Type B pancreatic cell (in vitro differentiated cells): ENCODE results near the gene CBFA2T3. TPM values are rescaled to one million over a fixed set of nuclear protein-coding genes. Genes with fewer than 3 reads are reported as not detected.

Source experiments
- DNase-seq: peaks from one replicate; pipeline ENCODE4 v3.0.0; 2021; ENCODE audit warnings: mixed read lengths; ENCODE audit not compliant: unreplicated experiment; ENCODE audit errors: extremely low spot score
- H3K27ac Mint-ChIP-seq: 2 replicates; pipeline ENCODE4 v1.8.0; 2021; ENCODE audit warnings: mild to moderate bottlenecking, mixed read lengths
- H3K27me3 Mint-ChIP-seq: 2 replicates; pipeline ENCODE4 v1.8.0; 2021; ENCODE audit warnings: mixed read lengths
- H3K36me3 Mint-ChIP-seq: 2 replicates; pipeline ENCODE4 v1.8.0; 2021; ENCODE audit warnings: mixed read lengths
- H3K4me1 Mint-ChIP-seq: one replicate; pipeline ENCODE4 v1.8.0; 2021; ENCODE audit warnings: mixed read lengths; ENCODE audit not compliant: unreplicated experiment
- H3K4me3 Mint-ChIP-seq: 2 replicates; pipeline ENCODE4 v1.8.0; 2021; ENCODE audit warnings: mild to moderate bottlenecking, mixed read lengths
- H3K9me3 Mint-ChIP-seq: 2 replicates; pipeline ENCODE4 v1.8.0; 2021; ENCODE audit warnings: mixed read lengths
- total RNA-seq: library from RNA; stranded (reverse); gene quantifications from 2 replicates; pipeline ENCODE4 v1.2.1, GENCODE V29; 2021; ENCODE audit warnings: low replicate concordance
- TF ChIP-seq, protein P1 (sequence below): fragments of 200-600 bp; sonication (generic); conservative IDR thresholded peaks from 2 replicates; pipeline ENCODE4 v1.5.0; 2021; ENCODE audit warnings: antibody characterized with exemption, mild to moderate bottlenecking

Gene CBFA2T3
- total RNA-seq, 1 donor from 2014 or later = 8.9 TPM

DNA sequence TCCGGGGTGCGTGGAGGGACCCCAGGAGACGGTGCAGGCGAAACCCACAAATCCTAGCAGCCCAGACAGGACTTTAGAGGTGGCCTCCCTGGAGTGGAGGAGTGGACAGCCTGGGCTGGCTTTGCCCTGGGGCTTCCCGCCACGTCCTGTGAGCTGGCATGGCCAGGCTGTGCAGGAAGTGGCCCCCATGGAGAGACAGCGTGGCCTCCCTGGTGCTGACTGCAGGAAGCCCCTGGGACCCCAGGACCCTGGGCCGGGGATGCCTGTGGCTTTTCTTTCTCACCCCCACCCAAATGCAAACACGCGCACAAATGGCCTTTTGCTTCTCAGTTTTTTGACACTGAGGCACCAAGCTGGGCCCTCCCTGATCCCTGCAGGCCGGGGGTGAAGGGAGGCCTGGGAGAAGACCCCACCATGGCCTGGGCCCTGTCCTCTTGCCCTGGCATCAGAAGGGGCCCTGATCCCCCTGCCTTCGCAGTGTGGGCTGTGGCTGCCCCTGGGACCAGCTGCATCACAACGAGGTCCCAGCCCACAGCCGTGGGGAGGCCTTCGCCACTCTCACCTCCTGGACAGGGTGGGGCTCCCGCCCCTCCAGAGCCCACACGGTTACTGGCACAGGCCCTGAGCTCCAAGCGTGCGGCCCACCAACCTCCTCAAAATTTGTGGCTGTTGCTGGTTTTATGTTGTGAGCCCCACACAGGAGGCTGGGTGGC, 58.9 kb downstream of the CBFA2T3 start:
- TF ChIP-seq, protein P1, sequence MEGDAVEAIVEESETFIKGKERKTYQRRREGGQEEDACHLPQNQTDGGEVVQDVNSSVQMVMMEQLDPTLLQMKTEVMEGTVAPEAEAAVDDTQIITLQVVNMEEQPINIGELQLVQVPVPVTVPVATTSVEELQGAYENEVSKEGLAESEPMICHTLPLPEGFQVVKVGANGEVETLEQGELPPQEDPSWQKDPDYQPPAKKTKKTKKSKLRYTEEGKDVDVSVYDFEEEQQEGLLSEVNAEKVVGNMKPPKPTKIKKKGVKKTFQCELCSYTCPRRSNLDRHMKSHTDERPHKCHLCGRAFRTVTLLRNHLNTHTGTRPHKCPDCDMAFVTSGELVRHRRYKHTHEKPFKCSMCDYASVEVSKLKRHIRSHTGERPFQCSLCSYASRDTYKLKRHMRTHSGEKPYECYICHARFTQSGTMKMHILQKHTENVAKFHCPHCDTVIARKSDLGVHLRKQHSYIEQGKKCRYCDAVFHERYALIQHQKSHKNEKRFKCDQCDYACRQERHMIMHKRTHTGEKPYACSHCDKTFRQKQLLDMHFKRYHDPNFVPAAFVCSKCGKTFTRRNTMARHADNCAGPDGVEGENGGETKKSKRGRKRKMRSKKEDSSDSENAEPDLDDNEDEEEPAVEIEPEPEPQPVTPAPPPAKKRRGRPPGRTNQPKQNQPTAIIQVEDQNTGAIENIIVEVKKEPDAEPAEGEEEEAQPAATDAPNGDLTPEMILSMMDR = no peak
- Mint-ChIP-seq H3K27ac (peak overlapping the region; percentile 46), H3K36me3 (peaks cover 3% of the 10 kb centered on the region), H3K4me3 (no peak overlapping the region), H3K4me1 (peaks cover 32% of the 10 kb centered on the region), H3K9me3 (no peaks in the 10 kb centered on the region), H3K27me3 (peaks cover 3% of the 10 kb centered on the region)
- no peak for DNase-seq

DNA sequence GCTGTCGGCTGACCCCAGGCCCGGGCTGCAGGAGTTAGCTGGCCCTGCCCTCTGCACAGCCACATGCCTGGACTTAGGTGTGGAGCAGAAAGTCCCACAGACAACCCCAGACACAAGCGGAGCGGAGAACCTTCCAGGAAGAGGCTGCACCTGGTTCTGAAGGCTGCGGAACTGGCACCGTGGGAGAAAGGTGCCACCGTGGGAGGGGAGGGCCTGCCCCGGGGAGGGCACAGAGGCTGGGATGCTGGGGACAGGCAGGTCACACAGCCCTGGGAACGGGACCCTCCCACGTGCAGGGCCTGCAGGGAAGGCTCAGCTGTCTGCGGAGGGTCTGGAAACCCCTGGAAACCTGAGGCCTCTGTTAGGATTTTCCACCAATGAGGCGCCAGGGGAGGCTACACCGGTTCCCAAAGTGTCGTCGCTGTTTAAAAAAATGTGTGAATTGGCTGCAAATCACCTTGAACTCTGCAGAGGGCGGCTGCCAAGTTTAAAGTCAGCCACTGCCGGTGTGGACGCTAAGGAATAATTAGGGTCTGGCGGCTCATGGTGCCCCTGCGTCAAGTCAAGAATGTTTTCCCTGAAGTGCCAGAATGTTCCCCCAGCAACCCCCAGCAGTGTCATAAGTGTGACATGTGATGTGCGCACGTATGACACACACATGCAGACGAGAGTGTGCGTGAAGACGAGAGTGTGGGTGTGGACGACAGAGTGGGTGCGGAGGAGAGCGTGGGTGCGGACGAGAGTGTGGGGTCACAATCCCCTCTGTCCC, 59.7 kb downstream of the CBFA2T3 start:
- TF ChIP-seq, protein P1 = no peak
- H3K9me3 Mint-ChIP-seq = no peaks in the 10 kb centered on the region
- peaks cover 3% of the 10 kb centered on the region for H3K27me3 Mint-ChIP-seq
- DNase-seq = no peak
- peak overlapping the region; percentile 51 for H3K27ac Mint-ChIP-seq
- H3K4me1 Mint-ChIP-seq = peaks cover 34% of the 10 kb centered on the region
- H3K36me3 Mint-ChIP-seq = peaks cover 3% of the 10 kb centered on the region
- peak overlapping the region; percentile 39 for H3K4me3 Mint-ChIP-seq

DNA sequence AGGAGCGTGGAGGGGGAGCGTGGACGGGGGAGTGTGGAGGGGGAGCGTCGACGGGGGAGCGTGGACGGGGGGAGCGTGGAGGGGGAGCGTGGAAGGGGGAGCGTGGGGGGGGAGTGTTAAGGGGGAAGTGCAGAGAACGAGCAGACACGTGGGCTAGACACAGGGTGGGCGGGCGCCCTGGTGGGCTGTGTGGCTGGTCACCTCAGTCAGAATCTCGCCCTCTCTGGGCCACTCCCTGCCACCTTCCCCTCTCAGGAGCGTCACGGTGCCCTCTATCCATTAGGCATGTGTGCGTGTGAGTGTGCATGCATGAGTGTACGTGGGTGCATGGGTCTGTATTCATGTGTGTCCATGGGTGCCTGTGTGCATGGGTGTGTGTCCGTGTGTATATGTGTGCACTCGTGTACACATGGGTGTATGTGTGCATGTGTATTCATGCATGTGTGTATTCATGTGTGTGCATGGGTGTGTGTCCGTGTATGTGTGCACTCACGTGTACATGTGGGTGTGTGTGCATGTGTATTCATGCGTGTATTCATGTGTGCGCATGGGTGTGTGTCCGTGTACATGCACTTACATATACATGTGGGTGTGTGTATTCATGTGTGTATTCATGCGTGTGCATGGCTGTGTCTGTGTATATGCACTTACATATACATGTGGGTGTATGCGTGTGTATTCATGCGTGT, 61.2 kb downstream of the CBFA2T3 start:
- Mint-ChIP-seq H3K27ac (no peak overlapping the region), H3K27me3 (peaks cover 3% of the 10 kb centered on the region), H3K9me3 (no peaks in the 10 kb centered on the region), H3K4me1 (peaks cover 32% of the 10 kb centered on the region), H3K4me3 (no peak overlapping the region), H3K36me3 (peaks cover 3% of the 10 kb centered on the region)
- no peak for DNase-seq
- TF ChIP-seq, protein P1 = no peak

DNA sequence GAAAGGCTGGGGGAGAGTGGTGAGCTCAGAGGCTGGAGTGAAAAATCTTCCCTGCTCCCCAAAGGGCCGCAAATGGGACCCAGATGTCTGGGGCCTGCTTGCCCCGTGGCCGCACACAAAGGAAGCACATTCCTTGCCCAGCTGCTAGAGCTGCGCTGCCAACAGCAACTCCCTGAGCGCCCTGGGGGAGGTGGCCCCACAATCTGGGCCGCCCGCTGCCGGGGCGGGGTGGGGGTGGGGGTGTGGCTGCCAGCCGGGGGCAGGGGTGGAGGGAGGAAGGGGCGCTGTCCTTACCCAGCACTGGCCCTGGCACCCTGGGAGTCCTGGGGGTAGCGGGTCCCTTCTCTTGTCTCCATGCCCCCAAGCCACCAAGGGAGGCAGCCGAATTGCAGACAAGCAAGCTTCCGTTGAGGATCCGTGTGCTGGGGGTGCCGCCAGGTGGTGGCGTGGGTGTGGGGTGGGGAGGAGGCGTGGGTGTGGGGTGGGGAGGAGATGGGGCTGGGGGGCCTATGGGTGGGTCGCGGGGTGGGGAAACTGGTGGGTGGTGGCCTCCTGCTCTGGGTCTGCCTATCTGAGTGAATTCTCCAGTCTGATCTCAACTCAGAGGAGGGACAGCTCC, 62.1 kb downstream of the CBFA2T3 start:
- Mint-ChIP-seq H3K9me3 (no peaks in the 10 kb centered on the region), H3K27ac (no peak overlapping the region), H3K4me1 (peaks cover 39% of the 10 kb centered on the region), H3K4me3 (no peak overlapping the region), H3K36me3 (peaks cover 3% of the 10 kb centered on the region), H3K27me3 (peaks cover 3% of the 10 kb centered on the region)
- no peak for DNase-seq
- TF ChIP-seq, protein P1 = no peak

DNA sequence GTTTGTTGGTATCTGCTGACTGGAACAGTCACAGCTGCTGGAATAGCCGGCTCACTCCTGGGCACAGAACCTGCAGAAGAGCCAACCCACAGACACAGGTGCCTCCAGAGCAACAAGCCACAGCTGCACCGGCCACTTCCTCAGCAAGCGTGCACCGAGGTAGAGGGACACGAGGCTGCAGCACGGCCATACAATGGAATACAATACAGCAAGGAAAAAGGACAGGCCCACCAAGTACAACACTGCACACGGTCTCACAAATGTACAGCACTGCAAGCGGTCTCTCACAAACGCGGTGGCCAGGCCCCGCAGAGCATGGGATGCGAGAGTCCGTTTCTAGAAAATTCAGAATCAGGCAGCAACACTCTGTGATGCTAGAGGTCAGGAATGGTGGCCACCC, 63.1 kb downstream of the CBFA2T3 start:
- Mint-ChIP-seq H3K27me3 (peaks cover 3% of the 10 kb centered on the region), H3K4me1 (peaks cover 36% of the 10 kb centered on the region), H3K27ac (no peak overlapping the region), H3K9me3 (no peaks in the 10 kb centered on the region), H3K36me3 (peaks cover 3% of the 10 kb centered on the region), H3K4me3 (no peak overlapping the region)
- no peak for DNase-seq
- TF ChIP-seq, protein P1 = no peak
